T-helper 2 cell treated with Interferon-gamma antibody and Interleukin-4, amounts not matched to agents 5 μg/mL and 100 μg/mL, for 36 hours (primary cell): ENCODE data around the gene EIF4EBP2.
A peak's percentile ranks its signal among the peaks of the same experiment; 100 is the strongest.

Experiments
- DNase-seq: peaks from one replicate; pipeline ENCODE4 v3.0.0; 2021; ENCODE audit warnings: low spot score
- H3K27ac Mint-ChIP-seq: one replicate; pipeline ENCODE4 v1.8.0; 2021; ENCODE audit warnings: mild to moderate bottlenecking, mixed read lengths
- H3K27me3 Mint-ChIP-seq: one replicate; pipeline ENCODE4 v1.8.0; 2021; ENCODE audit warnings: low read depth, mixed read lengths
- H3K36me3 Mint-ChIP-seq: one replicate; pipeline ENCODE4 v1.8.0; 2021; ENCODE audit warnings: low read depth, mixed read lengths
- H3K4me1 Mint-ChIP-seq: one replicate; pipeline ENCODE4 v1.8.0; 2021; ENCODE audit warnings: low read depth, mixed read lengths
- H3K4me3 Mint-ChIP-seq: one replicate; pipeline ENCODE4 v1.8.0; 2022; ENCODE audit warnings: mild to moderate bottlenecking, moderate library complexity, mixed read lengths
- H3K9me3 Mint-ChIP-seq: one replicate; pipeline ENCODE4 v1.8.0; 2021; ENCODE audit warnings: mixed read lengths

The EIF4EBP2 gene

DNA sequence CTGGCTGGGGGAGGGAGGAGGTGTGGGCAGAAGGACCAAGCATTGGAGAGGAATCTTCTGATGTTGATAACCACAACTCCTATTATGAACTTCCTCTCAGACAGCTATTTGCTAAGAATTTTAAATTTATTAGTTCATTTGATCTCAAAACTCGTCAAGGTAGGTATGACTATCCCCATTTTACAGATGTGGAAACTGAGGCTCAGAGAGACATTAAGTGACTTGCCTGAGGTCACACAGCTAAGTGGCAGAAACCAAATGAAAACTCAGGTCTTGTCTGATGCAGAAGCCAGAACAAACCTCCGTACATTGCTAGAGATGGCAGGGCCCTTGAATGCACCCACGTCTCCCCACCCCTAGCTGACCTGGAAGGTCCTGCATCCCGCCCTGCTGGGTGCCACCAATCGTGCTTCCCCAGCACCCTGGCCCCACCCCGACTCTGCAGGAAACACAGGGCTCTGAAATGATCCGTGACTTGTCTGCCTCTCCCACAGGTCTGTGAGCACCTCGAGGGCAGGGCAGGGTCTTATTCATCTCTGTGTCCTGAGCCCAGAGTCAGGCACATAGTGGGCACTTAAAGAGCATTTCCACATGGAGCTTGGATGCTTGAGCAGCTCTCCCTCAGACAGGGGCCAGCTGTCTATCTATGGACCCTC lies 69.0 kb downstream of the EIF4EBP2 start:
- peaks cover 44% of the 10 kb centered on the region for H3K27me3 Mint-ChIP-seq
- H3K27ac Mint-ChIP-seq, result no peak overlapping the region
- H3K9me3 Mint-ChIP-seq, result no peaks in the 10 kb centered on the region
- no peak overlapping the region for H3K4me3 Mint-ChIP-seq
- H3K4me1 Mint-ChIP-seq, result peaks cover 13% of the 10 kb centered on the region
- no peak for DNase-seq
- H3K36me3 Mint-ChIP-seq, result no peaks in the 10 kb centered on the region

DNA sequence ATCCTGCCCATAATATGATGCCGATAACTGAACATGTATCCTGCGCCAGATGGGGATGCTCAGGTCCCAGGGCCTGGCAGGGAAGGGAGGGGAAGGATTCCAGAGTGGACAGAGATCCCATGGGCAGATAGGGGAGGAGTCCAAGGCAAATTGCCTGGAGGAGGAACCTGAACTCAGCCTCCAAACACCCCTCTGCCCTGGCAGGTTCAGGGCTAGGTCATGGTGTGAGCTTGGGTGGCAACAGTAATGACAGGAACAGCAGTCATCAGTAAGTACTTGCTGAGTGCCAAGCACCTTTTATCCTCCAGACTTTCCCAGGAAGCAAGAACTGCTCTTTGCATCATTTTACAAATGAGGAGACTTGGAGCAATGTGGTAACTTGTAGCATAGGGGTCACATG lies 70.8 kb downstream of the EIF4EBP2 start:
- DNase-seq, result no peak
- H3K4me1 Mint-ChIP-seq, result peaks cover 20% of the 10 kb centered on the region
- H3K27ac Mint-ChIP-seq, result no peak overlapping the region
- H3K9me3 Mint-ChIP-seq, result no peaks in the 10 kb centered on the region
- peaks cover 54% of the 10 kb centered on the region for H3K27me3 Mint-ChIP-seq
- H3K36me3 Mint-ChIP-seq, result no peaks in the 10 kb centered on the region
- H3K4me3 Mint-ChIP-seq, result no peak overlapping the region

DNA sequence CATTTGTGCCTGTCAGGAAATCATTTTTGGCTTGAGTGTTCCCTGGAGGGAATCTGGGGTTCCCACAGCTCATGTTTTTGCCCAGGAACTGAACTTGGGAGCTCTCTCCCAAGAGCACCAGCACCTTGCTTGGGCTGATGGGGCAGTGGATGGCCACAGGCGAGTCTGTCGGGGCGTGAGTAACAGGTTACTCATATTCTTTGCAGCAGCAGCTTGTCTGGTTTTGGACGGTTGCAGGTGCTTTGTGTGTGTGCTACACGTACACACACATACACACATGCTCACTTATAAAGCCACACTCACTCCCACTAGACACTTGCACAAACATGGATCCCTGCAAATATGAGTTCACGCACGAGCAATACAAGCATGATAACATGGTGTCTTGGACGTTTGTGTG lies 71.7 kb downstream of the EIF4EBP2 start:
- H3K27me3 Mint-ChIP-seq, result peaks cover 54% of the 10 kb centered on the region
- no peaks in the 10 kb centered on the region for H3K36me3 Mint-ChIP-seq
- DNase-seq, result no peak
- peaks cover 28% of the 10 kb centered on the region for H3K4me1 Mint-ChIP-seq
- no peak overlapping the region for H3K27ac Mint-ChIP-seq
- H3K9me3 Mint-ChIP-seq, result no peaks in the 10 kb centered on the region
- no peak overlapping the region for H3K4me3 Mint-ChIP-seq

DNA sequence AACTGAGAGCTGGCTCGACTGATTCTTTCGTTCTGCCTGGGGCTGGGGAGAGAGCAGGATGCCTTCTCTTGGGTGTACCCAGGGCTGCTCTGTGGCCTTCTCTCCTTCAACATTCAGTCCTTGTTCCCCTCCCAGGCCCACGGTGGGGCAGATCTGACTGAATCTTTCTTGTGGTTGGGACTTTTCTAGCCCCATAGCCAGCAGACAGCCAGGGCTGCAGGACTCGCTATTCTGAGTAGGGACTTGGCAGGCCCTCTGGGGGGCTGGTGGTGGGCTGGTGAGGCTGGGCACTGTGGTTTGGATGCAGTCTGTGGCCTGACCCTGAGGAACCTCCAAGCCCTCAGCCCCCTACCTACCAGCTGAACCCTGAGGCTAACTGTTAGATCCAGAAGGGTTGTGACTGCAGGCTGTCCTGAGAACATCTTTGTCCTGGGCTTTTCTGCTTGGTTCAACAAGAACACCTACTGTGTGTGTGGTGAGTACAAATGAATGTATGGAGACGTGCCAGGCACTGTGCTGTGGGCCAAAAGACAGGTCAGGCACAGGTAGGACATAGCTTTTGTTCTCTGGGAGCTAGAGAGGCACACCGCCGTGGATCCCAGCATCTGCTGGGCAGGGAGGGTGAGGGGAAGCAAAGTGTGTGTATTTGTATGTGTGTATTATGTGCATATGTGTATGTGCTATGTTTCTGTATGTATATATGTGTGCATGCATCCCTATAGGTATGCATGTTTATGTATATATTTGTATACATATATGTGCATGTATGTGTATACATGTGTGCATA lies 72.5 kb downstream of the EIF4EBP2 start:
- DNase-seq, result no peak
- Mint-ChIP-seq H3K4me1 (peaks cover 28% of the 10 kb centered on the region), H3K4me3 (peak overlapping the region; percentile 42), H3K27me3 (peaks cover 51% of the 10 kb centered on the region), H3K36me3 (no peaks in the 10 kb centered on the region), H3K9me3 (no peaks in the 10 kb centered on the region), H3K27ac (no peak overlapping the region)

DNA sequence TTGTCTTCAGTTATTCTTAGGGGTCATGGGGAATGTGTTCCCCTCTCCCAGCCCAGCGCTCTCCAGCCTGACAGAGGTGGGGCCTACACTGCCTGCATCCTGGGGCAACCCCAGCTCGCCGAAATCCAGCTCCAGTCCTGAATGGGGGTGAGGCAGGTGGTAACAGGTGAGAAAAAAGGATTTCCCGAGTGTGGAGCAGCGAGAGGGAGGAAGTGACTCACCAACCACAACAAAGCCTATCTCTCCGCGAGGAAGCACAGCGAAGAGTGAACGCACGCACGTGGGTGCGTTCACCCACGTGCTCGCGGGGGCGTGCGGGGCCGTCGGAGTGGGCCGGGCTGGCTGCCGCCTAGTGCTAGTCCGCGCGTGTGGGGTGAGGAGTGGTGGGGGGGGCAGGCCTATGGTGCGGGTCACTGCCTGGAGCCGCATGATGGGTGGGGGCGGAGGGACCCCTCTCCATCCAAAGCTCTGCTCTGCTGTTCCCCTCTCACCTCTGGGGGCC lies 73.8 kb downstream of the EIF4EBP2 start:
- peaks cover 28% of the 10 kb centered on the region for H3K4me1 Mint-ChIP-seq
- DNase-seq, result peak; percentile 74

More for the DNA sequence above, 73.8 kb downstream of the EIF4EBP2 start:
- peaks cover 51% of the 10 kb centered on the region for H3K27me3 Mint-ChIP-seq
- no peaks in the 10 kb centered on the region for H3K9me3 Mint-ChIP-seq
- no peaks in the 10 kb centered on the region for H3K36me3 Mint-ChIP-seq
- peak overlapping the region; percentile 62 for H3K27ac Mint-ChIP-seq
- H3K4me3 Mint-ChIP-seq, result peak overlapping the region; percentile 74
